ENCODE results near the gene DUSP8.
"Not testable (repeated sequence)": the region's sequence is repeated elsewhere in the genome, so short reads cannot be mapped to it uniquely, and the experiment has no call there.

The DUSP8 gene

GRCh38 chr11:1604181-1604580 is 32.1 kb upstream of the DUSP8 start:
- TF ChIP-seq Cebpa-rat (IDR thresholded peaks at IDR 0.05), result no peak
- Histone ChIP-seq H3K36me3 (no peaks in the 10 kb centered on the region), H4K20me1 (no peaks in the 10 kb centered on the region), H3K27ac (no peak overlapping the region), H3K4me3 (no peak overlapping the region), H3K4me2 (no peak overlapping the region), H3K27me3 (peaks cover 0 to 9% (median 3%) of the 10 kb centered on the region in 11 experiments; a peak in 4 of 22 replicates), H3K9ac (no peak overlapping the region), H3K4me1 (peaks cover 6 to 27% (median 11%) of the 10 kb centered on the region in 10 experiments; a peak in 17 of 20 replicates), H3K9me3 (replicated peaks in 1 of 11) (no peaks in the 10 kb centered on the region)

- no peaks in the 10 kb centered on the region for H3K36me3 ChIP-seq
- peaks cover 0 to 8% (median 3%) of the 10 kb centered on the region in 11 experiments; a peak in 4 of 22 replicates for H3K27me3 ChIP-seq
- peaks cover 6 to 27% (median 11%) of the 10 kb centered on the region in 10 experiments; a peak in 17 of 20 replicates for H3K4me1 ChIP-seq
- no peak overlapping the region for H3K4me2 ChIP-seq
- H4K20me1 ChIP-seq, result no peaks in the 10 kb centered on the region
- no peak overlapping the region for H3K9ac ChIP-seq
- H3K9me3 ChIP-seq (replicated peaks in 1 of 11), result no peaks in the 10 kb centered on the region
- H3K27ac ChIP-seq, result no peak overlapping the region
- no peak for TF ChIP-seq Cebpa-rat (IDR thresholded peaks at IDR 0.05)
- no peak overlapping the region for H3K4me3 ChIP-seq
These were observed 31.6 kb upstream of the DUSP8 start for GRCh38 chr11:1603629-1604028.

GRCh38 chr11:1601663-1602062 is 29.6 kb upstream of the DUSP8 start:
- H3K4me2 ChIP-seq; H3K4me3 ChIP-seq; H3K9ac ChIP-seq; H4K20me1 ChIP-seq; H3K27ac ChIP-seq; H3K36me3 ChIP-seq; H3K27me3 ChIP-seq; H3K9me3 ChIP-seq (replicated peaks in 1 of 11): not testable (repeated sequence)
- peaks cover 11 to 30% (median 22%) of the 10 kb centered on the region in 10 experiments; a peak in 17 of 20 replicates for H3K4me1 ChIP-seq

GRCh38 chr11:1600626-1601025 is 28.6 kb upstream of the DUSP8 start:
- no peak for TF ChIP-seq Cebpa-rat (IDR thresholded peaks at IDR 0.05)
- H3K4me1 ChIP-seq, result peaks cover 11 to 27% (median 20%) of the 10 kb centered on the region in 10 experiments; a peak in 18 of 20 replicates
- H3K4me3 ChIP-seq, result no peak overlapping the region
- no peaks in the 10 kb centered on the region for H4K20me1 ChIP-seq
- no peak overlapping the region for H3K9ac ChIP-seq
- no peaks in the 10 kb centered on the region for H3K9me3 ChIP-seq (replicated peaks in 1 of 11)
- H3K36me3 ChIP-seq, result no peaks in the 10 kb centered on the region
- H3K4me2 ChIP-seq, result no peak overlapping the region
- peaks cover 0 to 4% (median 0%) of the 10 kb centered on the region in 11 experiments; a peak in 1 of 22 replicates for H3K27me3 ChIP-seq
- H3K27ac ChIP-seq, result no peak overlapping the region

- TF ChIP-seq Cebpa-rat (IDR thresholded peaks at IDR 0.05), result no peak
- Histone ChIP-seq H3K27me3 (peaks cover 0 to 4% (median 0%) of the 10 kb centered on the region in 11 experiments; a peak in 1 of 22 replicates), H3K27ac (no peak overlapping the region), H3K4me3 (no peak overlapping the region), H3K9me3 (replicated peaks in 1 of 11) (no peaks in the 10 kb centered on the region), H3K9ac (no peak overlapping the region), H3K4me1 (peaks cover 11 to 25% (median 20%) of the 10 kb centered on the region in 10 experiments; a peak in 18 of 20 replicates), H4K20me1 (no peaks in the 10 kb centered on the region), H3K4me2 (no peak overlapping the region), H3K36me3 (no peaks in the 10 kb centered on the region)
These were observed 26.7 kb upstream of the DUSP8 start for GRCh38 chr11:1598816-1599215.

- H3K4me3 ChIP-seq; H3K36me3 ChIP-seq; H3K27me3 ChIP-seq; H3K27ac ChIP-seq; H3K9ac ChIP-seq; H4K20me1 ChIP-seq; H3K9me3 ChIP-seq (replicated peaks in 1 of 11): not testable (repeated sequence)
- Histone ChIP-seq H3K4me2 (peak overlapping the region in 4 of 11 experiments; percentile 10 to 50 (median 32); a peak in 3 of 22 replicates), H3K4me1 (peaks cover 11 to 25% (median 20%) of the 10 kb centered on the region in 10 experiments; a peak in 18 of 20 replicates)
These were observed 26.3 kb upstream of the DUSP8 start for GRCh38 chr11:1598406-1598805.

- peaks cover 11 to 25% (median 20%) of the 10 kb centered on the region in 10 experiments; a peak in 18 of 20 replicates for H3K4me1 ChIP-seq
- H3K4me3 ChIP-seq, result no peak within 1 kb of the TSS
- peak within 1 kb of the TSS; percentile 0 to 52 (median 28); a peak in 13 of 22 replicates for H3K4me2 ChIP-seq
- H3K36me3 ChIP-seq, result no peaks in the 10 kb centered on the region
- H3K27ac ChIP-seq, result 0 out of 22 replicates have a peak within 1 kb of the TSS, but pooled peaks of 1 of the 11 experiments have one; percentile 6
- H3K9ac ChIP-seq, result peak within 1 kb of the TSS in 1 of 11 experiments; percentile 9; a peak in 1 of 22 replicates
- peaks cover 0 to 4% (median 0%) of the 10 kb centered on the region in 11 experiments; a peak in 1 of 22 replicates for H3K27me3 ChIP-seq
- H4K20me1 ChIP-seq, result no peaks in the 10 kb centered on the region
- no peaks in the 10 kb centered on the region for H3K9me3 ChIP-seq (replicated peaks in 1 of 11)
- TF ChIP-seq Cebpa-rat (IDR thresholded peaks at IDR 0.05), result no peak
These were observed 25.9 kb upstream of the DUSP8 start, which contains the start of gene KRTAP5-2 for GRCh38 chr11:1597994-1598380. Gene KRTAP5-2 (minus strand): TSS chr11:1598294. CDS start chr11:1598250, 44 bp downstream.

- peak overlapping the region; percentile 0 to 52 (median 28); a peak in 13 of 22 replicates for H3K4me2 ChIP-seq
- no peaks in the 10 kb centered on the region for H3K36me3 ChIP-seq
- 0 out of 22 replicates have a peak, but pooled peaks cover 0 to 4% (median 0%) of the 10 kb centered on the region in 11 experiments for H3K9me3 ChIP-seq (replicated peaks in 1 of 11)
- no peaks in the 10 kb centered on the region for H4K20me1 ChIP-seq
- H3K27me3 ChIP-seq, result peaks cover 0 to 4% (median 0%) of the 10 kb centered on the region in 11 experiments; a peak in 1 of 22 replicates
- H3K4me1 ChIP-seq, result peaks cover 11 to 25% (median 20%) of the 10 kb centered on the region in 10 experiments; a peak in 18 of 20 replicates
- 0 out of 22 replicates have a peak overlapping the region, but pooled peaks of 1 of the 11 experiments have one; percentile 6 for H3K27ac ChIP-seq
- H3K9ac ChIP-seq, result peak overlapping the region in 1 of 11 experiments; percentile 9; a peak in 1 of 22 replicates
- no peak for TF ChIP-seq Cebpa-rat (IDR thresholded peaks at IDR 0.05)
- no peak overlapping the region for H3K4me3 ChIP-seq
These were observed 25.4 kb upstream of the DUSP8 start for GRCh38 chr11:1597331-1597993.

- H3K36me3 ChIP-seq; H3K4me3 ChIP-seq; H3K27me3 ChIP-seq; H3K27ac ChIP-seq; H4K20me1 ChIP-seq; H3K9me3 ChIP-seq (replicated peaks in 1 of 11): not testable (repeated sequence)
- H3K9ac ChIP-seq, result 0 out of 22 replicates have a peak overlapping the region, but pooled peaks of 1 of the 11 experiments have one; percentile 9
- H3K4me2 ChIP-seq, result peak overlapping the region in 3 of 11 experiments; percentile 6 to 51 (median 28); a peak in 1 of 22 replicates
- peaks cover 11 to 25% (median 20%) of the 10 kb centered on the region in 10 experiments; a peak in 18 of 20 replicates for H3K4me1 ChIP-seq
These were observed 24.6 kb upstream of the DUSP8 start for GRCh38 chr11:1596576-1597121.

GRCh38 chr11:1595994-1596575 is 24.0 kb upstream of the DUSP8 start:
- H3K27me3 ChIP-seq, result not testable (repeated sequence)

More at GRCh38 chr11:1595994-1596575, 24.0 kb upstream of the DUSP8 start:
- Histone ChIP-seq H3K9me3 (replicated peaks in 1 of 11) (peaks cover 0 to 15% (median 0%) of the 10 kb centered on the region in 11 experiments; a peak in 4 of 22 replicates), H3K4me2 (peak overlapping the region in 3 of 11 experiments; percentile 8 to 41 (median 37); a peak in 4 of 22 replicates), H3K4me1 (peaks cover 11 to 28% (median 20%) of the 10 kb centered on the region in 10 experiments; a peak in 18 of 20 replicates)
- not testable (repeated sequence) for H3K9ac ChIP-seq, H4K20me1 ChIP-seq, H3K27ac ChIP-seq, H3K36me3 ChIP-seq, H3K4me3 ChIP-seq
